Measurements from ENCODE around the gene PCDH19.

DNA sequence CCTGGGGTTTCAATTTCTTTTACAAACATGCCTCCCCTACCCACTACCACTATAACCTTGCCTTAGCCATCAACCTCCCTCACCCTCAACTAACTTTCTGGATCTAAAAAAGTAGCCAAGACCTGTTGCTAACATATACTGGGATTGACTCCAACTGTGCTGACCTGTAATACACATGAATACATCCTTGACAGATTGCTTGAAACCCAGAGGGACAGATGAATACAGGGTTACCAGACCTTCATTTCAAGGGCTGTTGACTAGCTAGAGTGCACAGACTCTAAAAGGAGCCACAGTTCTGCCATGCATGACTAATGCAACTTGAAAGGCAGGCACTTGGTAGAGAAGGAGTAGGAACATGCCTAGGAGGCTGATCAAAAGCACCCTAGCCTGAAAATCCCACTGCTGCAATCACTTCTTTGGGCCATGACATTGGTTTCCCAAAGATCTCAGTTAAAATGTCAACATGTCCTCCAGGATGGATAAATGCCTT, 121.0 kb downstream of the PCDH19 start:
- TF ChIP-seq, protein P1, sequence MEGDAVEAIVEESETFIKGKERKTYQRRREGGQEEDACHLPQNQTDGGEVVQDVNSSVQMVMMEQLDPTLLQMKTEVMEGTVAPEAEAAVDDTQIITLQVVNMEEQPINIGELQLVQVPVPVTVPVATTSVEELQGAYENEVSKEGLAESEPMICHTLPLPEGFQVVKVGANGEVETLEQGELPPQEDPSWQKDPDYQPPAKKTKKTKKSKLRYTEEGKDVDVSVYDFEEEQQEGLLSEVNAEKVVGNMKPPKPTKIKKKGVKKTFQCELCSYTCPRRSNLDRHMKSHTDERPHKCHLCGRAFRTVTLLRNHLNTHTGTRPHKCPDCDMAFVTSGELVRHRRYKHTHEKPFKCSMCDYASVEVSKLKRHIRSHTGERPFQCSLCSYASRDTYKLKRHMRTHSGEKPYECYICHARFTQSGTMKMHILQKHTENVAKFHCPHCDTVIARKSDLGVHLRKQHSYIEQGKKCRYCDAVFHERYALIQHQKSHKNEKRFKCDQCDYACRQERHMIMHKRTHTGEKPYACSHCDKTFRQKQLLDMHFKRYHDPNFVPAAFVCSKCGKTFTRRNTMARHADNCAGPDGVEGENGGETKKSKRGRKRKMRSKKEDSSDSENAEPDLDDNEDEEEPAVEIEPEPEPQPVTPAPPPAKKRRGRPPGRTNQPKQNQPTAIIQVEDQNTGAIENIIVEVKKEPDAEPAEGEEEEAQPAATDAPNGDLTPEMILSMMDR (conservative IDR thresholded peaks at IDR 0.05; ENCODE audit: low read depth in 2 of 2) = no peak
- TF ChIP-seq EZH2 (IDR thresholded peaks at IDR 0.05; ENCODE audit: low read depth, unreplicated experiment) (no peak), CREB1 (CRISPR knock-in tag; IDR thresholded peaks at IDR 0.05; ENCODE audit: low read depth) (no peak), POLR2AphosphoS5 (IDR thresholded peaks at IDR 0.05; ENCODE audit: low read depth) (no peak), ZNF114 (CRISPR knock-in tag; IDR thresholded peaks at IDR 0.05) (no peak), EZH2phosphoT487 (IDR thresholded peaks at IDR 0.05; ENCODE audit: unreplicated experiment) (no peak), JUNB (IDR thresholded peaks at IDR 0.05; ENCODE audit: unreplicated experiment) (no peak)
